GM21360 (cell line): ENCODE data around the gene FCN2.

ENCODE experiments used
- ATAC-seq: cut with Tn5 transposase; IDR thresholded peaks from one replicate; pipeline ENCODE4 v1.9.1; 2021; ENCODE audit warnings: mild to moderate bottlenecking, moderate library complexity; ENCODE audit not compliant: unreplicated experiment

Gene FCN2

DNA sequence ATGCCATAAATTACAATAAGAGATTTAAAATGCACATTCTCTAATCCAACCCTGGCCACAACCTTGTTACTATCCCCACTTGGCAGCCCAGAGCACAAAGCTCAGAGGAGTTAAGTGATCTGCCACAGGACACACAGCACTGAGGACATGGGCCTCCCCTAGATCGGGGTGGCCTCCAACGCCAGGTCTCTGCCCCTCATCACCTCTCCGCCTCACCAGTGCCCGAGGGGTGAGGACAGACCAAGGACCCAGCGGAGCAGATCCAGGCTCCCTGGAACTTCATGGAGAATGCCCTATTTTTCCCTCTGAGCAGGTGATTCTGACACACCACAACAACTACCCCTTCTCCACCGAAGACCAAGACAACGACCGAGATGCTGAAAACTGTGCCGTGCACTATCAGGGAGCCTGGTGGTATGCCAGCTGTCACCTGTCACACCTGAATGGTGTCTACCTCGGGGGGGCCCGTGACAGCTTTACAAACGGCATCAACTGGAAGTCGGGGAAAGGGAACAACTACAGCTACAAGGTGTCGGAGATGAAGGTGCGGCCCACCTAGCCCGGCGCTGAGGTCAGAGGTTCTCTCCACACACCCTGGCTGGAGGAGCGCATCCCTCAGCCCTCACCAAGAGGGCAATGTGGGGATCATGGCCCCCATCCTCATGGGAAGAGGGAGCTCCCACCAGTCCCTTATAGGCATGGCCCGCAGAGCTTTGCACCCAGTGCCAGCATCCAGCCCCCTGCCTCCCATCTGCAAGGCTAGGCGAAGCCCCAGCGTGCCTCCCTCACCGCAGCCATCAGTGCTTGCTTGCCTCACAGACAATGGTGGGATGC, 12.5 kb upstream of the FCN2 start:
- ATAC-seq, result no peak

DNA sequence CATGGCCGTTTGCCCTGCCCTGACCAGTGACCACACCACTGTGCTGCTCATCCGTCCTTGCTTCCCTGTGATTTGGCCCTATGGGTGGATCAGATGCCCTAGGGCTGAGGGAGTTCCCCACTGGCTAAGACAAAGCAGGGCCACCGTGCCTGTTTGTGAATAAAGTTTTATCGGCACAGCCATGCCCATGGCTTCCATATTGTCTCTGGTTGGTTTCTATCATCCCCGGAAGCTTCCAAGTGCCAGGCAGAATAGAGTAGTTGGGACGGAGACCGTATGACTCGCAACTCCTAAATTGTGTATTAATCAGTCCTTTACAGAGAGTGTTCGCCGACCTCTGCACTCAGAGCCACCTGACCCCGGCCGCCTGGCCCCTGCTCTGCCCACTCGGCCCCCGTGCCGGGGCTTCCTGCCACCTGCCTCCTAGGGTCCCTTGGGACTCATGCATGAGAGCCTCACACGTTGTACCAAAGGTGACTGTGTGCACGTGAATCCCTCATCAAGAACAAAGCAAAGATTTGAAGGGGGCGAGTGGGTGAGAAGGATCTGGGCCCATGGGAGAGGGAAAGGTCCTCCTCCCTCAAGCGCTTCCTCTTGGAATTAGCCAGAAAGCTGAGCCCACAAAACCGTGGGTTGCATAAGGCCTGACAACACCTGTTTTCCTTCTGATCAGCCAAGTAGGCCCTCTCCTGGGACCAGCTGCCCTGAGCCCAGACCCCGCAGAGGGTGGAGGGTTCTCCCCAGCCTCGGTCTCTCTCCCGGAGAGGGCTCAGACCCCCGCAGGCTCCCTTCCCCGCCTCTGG, 11.7 kb upstream of the FCN2 start:
- no peak for ATAC-seq

DNA sequence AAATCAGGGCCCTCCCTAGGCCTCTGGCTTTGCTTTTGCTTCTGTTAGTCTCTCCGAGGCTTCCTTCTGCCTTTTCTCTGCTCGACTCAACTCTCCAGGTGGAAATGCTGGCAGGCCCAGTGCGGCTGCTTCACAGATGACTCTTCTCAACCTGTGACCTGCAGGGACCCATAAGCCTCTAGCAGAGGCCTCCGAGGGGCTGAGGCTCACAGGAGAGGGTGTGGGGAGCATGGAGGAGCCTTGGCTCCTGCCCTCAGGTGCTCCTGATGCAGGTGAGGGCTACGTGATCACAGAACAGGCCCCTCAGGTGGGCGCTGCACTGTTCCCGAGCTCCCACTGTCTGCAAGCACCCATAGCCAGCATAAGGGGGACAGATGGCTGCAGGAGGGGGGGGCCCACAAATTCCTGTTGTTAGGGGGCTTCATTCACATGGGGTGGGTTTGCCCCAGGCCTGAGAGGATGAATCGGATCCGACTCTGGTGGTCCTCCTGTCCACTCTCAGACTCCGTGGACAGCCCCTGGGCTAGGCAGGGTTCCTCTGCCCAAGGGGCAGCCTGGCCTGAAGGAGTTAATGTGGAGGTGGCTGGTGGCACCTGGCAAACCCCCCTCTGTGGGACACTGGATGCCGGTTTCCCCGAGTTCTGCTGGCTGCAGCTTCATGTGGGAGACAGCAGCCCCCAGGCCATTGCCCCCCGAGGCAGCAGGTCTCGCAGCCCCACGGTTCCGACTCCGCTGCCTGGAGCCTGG, 10.9 kb upstream of the FCN2 start:
- ATAC-seq, result no peak

DNA sequence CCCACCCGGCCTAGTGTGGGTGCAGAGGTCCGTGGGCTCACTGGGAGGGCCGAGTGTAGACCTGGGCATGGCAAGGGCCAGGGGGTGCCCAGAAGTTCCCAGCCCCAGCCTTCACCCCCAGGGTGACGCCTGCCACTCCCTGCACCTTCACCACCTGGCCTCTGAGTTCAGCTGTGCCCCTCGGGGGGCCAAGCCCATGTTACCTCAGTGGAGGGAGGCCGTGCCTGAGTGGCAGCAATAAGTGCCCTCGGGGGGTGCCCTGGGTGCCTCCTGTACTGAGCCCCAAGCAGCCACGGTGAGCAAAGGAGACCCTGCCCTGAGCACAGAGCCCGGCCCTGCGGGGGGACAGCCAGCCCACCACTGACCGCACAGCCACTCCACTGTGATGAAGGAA, 10.3 kb upstream of the FCN2 start:
- no peak for ATAC-seq

DNA sequence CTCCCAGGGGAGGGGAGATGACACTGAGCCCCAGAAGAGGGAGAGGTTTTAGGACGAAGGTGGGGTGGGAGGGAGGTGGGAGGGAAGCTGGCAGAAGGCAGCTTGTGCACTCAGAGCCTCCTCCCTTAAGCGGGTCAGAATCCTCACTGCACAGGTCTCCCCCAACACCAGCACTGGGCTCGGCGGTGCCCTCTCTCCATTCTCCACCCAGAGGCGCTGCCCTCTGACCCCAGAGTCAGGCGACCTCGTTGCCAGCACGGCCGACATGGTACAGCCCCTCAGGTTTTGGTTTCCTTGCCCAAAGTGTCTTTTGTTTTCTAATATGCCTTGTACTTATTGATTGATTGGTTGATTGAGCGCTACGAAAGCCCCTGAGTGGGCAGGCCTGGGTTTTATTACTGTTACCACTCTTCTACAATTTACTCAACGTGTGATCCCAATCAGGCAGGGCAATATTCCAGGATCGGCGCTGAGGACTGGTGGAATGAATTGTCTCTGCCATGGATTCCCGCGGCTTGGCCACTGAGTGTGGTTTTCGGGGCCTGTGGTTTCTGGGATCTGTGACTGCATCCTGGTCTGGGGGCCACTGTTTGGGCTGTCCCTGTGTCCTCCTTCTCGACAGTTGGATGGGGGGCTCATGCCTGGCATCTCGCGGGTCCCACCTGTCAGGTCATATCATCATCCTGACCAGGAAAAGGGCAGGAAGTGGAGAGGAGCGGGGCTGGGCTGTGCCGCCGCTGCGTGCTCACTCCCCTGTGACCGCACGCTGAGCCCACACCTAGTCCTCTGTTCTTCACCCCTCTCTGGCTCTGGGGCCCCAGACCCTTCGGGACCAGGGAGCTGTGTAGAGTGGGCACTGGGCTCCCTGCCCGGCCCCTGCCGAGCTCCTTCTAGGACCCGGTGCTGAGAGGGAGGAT, 9.6 kb upstream of the FCN2 start:
- ATAC-seq, result no peak

DNA sequence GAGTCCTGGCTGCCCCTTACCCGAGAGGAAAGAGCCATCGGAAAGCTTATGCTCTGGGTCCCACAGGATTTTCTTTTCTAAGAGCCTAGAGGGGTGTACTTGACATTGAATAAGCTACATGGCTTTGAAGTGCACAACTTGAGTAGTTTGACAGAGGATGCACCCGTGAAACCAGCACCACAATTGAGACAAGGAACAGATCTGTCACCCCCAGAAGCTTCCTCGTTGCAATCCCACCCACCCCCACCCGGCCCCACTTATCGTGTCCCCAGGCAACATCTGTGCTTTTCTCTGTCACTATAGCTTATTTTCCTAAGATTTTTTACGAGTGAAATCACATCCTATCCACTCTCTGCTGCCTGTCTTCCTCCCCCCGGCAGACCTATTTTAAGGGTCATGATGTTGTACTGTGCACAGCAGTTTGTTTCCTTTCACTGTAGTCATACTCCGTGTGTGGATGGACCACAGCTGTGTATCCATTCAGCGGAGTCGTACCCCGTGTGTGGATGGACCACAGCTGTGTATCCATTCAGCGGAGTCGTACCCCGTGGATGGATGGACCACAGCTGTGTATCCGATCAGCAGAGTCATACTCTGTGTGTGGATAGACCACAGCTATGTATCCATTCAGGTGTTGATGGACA, 8.8 kb upstream of the FCN2 start:
- no peak for ATAC-seq

DNA sequence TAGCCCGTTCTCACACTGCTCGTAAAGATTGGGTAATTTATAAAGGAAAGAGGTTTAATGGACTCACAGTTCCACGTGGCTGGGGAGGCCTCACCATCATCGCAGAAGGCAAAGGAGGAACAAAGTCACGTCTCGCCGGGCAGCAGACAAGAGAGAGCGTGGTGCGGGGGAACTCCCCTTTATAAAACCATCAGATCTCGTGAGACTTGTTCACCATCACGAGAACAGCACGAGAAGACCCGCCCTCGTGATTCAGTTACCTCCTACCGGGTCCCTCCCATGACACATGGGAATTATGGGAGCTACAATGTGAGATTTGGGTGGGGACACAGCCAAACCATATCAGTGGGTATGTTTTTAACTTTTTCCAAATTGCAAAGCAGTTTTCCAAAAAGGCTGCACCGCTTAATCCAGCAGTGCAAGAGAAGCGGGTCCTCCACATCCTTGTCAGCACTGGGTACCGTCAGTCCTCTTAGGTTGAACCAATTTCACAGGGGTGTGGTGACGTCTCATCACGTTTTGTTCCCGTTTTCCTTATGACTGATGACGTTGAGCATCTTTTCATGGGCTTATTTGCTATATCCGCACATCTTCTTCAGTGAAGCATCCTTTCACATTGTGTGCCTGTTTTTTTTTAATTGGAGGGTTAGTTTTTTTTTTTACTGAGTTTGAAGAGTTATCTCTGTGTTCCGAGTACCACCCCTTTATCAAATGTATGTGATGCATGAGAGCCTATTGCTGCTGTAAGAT, 8.0 kb upstream of the FCN2 start:
- no peak for ATAC-seq

DNA sequence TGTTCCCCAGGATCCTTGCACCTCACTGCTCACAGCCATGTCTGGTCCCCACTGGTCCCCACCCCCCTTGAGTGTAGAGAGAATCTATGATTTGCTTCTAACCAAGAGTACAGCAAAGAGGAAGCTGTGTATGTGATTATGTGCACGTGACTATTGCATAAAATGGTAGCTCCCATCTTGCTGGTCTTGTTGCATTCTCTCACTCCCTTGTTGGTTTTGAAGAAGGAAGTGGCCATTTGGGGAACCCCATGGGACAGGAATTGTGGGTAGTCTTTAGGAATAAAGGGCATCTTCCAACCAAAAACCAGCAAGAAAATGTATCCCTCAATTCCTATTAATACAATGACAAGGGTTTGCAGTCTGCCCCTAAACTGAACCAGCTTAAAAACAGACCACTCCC, 5.2 kb upstream of the FCN2 start:
- ATAC-seq, result no peak

DNA sequence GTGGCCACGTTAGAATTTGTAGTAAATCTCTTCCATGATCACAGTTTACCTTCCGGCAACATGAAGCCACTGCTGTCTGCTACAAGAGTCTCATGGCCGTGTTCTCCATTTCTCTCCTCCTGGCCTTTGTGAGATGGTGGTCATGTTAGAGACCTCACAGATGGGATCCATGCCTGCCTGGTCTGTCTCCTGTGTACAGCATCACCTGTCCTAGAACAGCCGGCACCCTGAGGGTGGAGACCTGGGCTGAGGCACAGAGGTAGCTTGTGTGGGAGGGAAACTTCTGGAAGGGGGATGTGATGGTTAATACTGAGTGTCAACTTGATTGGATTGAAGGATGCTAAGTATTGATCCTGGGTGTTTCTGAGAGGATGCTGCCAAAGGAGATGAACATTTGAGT, 3.1 kb upstream of the FCN2 start:
- no peak for ATAC-seq

DNA sequence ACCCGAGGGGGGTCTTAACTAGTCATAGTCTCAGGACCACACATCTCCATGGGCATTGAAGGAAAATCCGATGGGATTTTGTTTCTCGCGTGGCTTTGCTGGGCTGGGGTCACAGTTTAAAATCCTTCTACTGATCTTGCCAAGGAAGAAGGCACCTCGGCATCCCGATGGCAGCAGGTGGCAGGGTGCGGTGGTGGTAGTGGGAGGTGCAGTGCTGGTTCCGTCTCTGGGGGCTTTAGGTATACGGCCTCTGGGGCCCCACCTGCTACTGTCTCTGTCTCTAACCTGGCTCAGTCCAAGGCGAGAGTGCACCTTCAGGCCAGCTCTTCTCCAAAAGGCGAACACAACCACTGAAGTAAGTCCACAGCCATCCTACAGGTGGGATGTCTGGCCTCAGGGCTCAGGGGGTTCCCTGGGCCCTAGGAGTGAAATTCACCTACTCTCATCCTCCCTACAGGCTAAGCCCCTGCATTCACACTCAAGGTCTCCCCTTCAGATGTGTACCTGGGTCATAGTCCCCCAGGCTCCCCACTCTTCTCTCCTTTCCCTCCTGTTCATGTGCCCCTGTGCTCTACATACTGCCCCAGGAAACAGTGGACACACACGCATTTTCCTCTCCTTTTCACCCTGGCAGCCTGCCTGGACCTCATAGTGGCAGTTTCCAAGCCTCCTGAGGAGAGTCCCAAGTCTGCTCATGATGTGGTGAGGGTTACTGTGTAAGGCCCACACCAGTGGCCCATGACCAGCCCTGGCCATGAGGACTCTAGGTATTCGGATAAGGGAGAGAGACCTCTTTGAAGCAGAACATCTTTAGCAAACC, 736 bp upstream of the FCN2 start:
- ATAC-seq, result no peak

DNA sequence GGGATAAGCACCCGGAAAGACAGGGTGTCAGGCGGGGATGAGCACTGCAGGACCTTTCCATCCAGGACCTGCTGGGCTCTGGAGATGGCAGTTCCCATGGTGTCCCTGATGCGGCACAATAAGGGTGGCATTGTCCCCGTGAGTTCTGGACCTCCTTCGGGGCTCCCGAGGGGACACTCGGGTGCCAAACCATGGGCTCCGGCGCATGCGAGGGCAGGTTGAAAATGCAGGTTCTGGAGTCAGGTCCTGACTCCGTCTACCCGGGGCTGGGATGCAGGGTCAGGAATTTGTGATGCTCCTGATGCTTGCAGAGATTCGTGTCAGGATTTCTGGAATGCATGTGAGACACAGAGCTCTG, 682 bp downstream of the FCN2 start:
- no peak for ATAC-seq

DNA sequence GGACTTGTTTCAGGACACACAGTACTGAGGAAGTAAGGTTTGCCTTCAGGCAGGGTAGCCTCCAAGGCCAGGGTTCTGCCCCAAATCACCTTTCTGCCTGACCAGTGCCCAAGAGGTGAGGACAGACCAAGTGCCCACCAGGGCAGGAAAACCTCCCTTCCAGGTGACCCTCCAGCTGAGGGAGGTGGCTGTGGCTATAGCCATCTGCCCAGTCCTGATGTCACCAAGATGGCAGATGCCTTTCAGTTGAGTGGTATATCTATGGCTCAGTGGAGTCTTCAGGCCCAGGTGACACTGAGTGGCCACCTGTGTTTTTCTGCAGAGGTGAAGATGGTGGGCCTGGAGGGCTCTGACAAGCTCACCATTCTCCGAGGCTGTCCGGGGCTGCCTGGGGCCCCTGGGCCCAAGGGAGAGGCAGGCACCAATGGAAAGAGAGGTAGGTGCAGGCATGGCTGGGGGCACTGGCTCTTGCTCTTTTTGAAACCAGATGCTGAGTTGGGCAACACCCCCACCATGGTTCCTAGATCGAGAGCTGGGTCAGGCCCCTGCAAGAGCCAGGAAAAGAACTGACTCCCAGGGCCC, 1.7 kb downstream of the FCN2 start:
- no peak for ATAC-seq

DNA sequence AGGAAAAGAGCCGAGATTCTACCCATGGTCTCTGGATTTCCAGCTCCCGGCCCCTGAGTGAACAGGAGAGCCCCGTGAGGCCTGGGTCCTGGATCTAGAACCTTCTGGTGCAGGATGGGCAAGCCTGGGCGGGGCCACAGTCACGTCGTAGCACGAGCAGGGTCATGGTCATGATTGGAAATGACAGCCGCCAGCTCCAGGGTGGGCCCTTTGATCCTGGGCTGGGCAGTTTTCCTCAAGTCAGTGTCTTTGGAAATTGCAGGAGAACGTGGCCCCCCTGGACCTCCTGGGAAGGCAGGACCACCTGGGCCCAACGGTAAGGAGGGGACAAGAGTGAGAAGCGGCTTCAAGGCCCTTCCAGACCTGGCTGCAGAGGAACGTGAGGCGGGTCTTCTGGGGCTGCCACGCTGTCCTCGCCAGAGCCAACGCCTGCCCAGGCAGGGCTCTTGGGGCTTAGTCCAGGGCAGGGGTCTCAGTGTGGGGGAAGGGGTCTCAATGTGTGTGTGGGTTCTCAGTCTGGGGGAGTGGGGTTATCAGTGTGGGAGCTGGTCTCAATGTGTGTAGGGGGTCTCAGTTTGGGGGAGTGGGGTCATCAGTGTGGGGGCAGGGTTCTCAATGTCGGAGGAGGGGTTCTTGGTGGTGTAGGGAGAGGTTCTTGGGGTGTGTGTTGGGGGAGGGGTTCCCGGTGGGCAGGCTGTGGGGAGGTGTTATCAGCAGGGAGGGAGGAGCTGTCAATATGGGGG, 2.6 kb downstream of the FCN2 start:
- no peak for ATAC-seq

DNA sequence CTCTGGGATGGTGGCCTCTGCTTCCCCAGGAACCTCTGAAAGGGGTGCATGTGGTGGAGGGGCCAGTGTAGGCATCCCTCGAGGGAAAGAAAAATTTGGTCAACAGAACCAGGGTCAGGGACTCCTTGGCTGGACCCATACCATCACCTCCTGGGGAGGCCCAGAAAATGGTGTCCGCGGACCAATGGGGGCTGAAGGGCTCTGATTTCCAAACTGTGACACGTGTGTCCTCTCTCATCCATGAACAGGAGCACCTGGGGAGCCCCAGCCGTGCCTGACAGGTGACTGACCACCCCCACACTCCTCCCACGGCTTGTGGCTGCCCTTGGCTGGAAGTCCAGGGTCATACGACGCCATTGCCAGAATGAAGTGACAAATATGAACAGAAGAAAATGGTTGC, 3.9 kb downstream of the FCN2 start:
- ATAC-seq, result no peak

DNA sequence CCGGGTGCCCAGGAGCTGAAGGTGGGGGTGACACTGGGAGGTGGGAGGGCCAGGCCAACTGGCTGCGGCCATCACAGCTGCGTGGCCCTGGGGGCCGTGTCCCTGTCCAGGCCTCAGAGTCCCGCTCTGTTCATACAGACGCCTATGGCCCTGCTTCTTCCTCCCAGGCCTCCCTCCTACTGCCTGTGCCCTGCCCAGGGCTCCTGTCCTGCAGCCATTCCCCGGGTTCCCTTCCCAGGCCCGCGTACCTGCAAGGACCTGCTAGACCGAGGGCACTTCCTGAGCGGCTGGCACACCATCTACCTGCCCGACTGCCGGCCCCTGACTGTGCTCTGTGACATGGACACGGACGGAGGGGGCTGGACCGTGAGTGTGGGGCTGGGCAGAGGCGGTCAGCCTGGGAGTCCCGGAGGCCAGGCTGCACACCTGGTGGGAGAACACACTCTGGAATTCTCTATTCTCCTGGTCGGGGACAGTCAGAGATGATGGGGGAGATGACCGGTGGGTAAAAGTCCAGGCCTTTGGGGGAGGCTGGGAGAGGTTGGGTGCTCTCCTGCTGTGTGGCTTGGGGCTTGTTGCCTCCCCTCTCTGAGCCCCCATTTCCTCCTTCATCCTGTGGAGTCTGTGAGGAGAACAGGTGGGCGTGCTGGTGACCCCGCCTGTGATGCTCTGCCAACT, 4.5 kb downstream of the FCN2 start:
- ATAC-seq, result no peak

DNA sequence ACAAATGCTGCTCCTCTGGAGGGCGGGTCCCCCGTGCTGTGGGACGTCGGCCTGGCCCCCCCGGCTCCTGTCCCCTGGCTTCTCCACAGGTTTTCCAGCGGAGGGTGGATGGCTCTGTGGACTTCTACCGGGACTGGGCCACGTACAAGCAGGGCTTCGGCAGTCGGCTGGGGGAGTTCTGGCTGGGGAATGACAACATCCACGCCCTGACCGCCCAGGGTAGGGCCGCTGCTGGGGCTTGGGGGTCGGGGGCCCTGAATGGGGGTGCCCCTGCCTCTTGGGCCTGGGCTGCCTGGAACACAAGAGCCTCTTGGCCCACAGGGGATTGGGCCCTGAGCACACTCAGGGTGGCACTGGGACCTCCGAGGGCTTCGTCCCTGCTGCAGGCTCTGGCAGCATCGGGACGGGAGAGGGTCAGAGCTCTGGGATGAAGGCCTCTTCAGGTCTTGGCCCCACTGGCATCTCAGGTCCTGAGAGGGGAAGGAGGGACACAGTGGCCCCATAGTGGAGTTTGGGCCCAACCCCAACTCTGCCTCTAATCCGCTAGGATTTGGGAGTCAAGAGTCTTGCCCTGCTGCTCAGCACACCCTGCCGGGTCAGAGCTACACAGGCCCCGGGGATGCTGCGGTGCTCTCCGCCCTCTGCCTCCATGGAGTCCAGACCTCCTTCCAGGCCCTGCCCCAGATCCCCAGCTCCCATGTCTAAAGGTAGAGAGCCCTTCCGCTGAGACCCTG, 5.2 kb downstream of the FCN2 start:
- no peak for ATAC-seq
